ENCODE results near the gene ZNF423.
"Not testable (repeated sequence)": the region's sequence is repeated elsewhere in the genome, so short reads cannot be mapped to it uniquely, and the experiment has no call there.

Gene ZNF423

DNA sequence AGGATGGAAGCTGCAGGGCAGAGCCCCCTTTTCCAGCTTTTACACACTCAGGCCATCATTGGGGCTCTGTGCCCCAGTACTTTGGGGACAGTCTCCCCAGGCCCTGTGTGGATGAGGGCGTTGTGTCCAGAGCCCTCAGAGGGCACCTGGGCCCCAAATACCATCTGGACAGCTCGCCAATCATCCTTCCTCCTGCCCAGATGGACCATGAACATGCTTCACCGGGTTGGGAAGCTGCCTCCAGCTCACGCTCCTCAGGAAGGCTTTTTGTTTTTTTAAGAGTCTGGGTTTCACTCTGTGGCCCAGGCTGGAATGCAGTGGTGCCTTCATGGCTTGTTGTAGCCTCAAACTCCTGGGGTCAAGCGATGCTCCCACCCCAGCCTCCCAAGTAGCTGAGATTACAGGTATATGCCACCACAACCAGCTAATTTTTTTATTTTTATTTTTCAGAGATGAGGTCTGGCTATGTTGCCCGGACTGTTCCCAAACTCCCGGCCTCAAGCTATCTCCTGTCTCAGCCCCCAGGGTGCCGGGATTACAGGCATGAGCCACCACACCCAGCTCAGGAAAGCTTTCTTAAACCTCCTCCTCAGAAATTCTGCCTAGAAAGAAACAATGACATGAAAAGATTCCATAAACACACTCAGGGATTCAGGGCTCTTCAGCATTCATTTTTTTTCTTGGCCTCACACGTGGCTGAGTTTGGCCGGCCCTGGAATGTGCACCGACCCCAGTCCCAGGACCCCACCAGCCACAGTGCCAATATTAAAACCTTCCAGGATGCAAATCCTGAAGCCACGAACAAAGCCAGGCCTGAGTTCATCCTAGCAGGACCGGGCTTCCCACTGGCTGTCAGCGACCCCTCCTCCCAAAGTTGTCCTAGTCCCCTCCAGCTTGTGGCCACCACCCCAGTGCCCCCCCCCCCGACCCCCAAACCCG, 27.4 kb upstream of the ZNF423 start:
- TF ChIP-seq, protein P1, sequence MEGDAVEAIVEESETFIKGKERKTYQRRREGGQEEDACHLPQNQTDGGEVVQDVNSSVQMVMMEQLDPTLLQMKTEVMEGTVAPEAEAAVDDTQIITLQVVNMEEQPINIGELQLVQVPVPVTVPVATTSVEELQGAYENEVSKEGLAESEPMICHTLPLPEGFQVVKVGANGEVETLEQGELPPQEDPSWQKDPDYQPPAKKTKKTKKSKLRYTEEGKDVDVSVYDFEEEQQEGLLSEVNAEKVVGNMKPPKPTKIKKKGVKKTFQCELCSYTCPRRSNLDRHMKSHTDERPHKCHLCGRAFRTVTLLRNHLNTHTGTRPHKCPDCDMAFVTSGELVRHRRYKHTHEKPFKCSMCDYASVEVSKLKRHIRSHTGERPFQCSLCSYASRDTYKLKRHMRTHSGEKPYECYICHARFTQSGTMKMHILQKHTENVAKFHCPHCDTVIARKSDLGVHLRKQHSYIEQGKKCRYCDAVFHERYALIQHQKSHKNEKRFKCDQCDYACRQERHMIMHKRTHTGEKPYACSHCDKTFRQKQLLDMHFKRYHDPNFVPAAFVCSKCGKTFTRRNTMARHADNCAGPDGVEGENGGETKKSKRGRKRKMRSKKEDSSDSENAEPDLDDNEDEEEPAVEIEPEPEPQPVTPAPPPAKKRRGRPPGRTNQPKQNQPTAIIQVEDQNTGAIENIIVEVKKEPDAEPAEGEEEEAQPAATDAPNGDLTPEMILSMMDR (IDR thresholded peaks at IDR 0.05; ENCODE audit: borderline replicate concordance, control extremely low read depth, extremely low read depth, insufficient read depth, missing control alignments) = no peak
- in situ Hi-C loops (cut with MboI; ENCODE audit: low sequenced_read_pairs, unreplicated experiment) = no loop called here
- no peak for DNase-seq (ENCODE audit: low spot score)

DNA sequence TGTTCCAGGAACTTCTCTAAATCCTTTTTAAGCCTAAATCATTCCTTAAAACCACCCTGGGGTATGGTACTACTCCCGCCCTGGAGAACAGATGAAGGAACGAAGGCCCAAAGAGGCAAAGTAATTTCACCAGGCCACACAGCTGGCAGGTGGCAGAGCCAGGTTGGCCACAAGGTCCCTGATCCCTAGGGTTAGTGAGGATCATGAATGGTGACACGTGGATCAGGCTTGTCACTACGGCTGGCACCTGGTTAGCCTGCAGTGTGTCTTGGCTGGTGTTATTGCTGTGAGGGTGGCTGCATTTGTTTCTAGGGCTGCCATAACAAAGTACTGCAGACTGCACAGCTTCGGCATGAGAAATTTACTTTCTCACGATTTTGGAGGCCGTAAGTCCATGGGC, 26.0 kb upstream of the ZNF423 start:
- DNase-seq (ENCODE audit: low spot score) = no peak
- in situ Hi-C loops (cut with MboI; ENCODE audit: low sequenced_read_pairs, unreplicated experiment) = no loop called here

DNA sequence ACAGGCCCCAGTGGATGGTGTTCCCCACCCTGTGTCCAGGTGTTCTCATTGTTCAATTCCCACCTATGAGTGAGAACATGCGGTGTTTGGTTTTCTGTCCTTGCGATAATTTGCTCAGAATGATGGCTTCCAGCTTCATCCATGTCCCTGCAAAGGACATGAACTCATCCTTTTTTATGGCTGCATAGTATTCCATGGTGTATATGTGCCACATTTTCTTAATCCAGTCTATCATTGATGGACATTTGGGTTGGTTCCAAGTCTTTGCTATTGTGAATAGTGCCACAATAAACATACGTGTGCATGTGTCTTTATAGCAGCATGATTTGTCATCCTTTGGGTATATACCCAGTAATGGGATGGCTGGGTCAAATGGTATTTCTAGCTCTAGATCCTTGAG, 22.6 kb upstream of the ZNF423 start:
- DNase-seq (ENCODE audit: low spot score); in situ Hi-C loops (cut with MboI; ENCODE audit: low sequenced_read_pairs, unreplicated experiment): not testable (repeated sequence)

More for the DNA sequence above, 26.0 kb upstream of the ZNF423 start:
- TF ChIP-seq, protein P1 (IDR thresholded peaks at IDR 0.05; ENCODE audit: borderline replicate concordance, control extremely low read depth, extremely low read depth, insufficient read depth, missing control alignments) = no peak

DNA sequence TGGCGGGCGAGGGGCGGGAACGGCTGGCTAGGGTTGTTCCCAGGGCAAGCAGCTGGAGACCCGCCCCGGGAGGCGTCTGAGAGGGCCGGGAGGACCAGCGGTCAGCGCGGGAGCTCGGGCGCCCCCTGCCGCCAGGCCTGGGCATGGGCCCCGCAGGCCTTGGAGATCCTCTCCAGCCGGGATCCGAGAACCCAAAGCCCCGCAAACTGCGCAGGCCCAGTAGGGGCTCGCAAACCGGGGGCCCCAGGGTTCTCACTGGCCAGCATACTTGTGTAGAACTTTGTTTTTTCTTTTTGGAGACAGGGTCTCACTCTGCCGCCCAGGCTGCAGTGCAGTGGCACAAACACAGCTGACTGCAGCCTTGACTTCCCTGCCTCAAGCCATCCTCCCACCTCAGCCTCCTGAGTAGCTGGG, 20.8 kb upstream of the ZNF423 start:
- in situ Hi-C loops (cut with MboI; ENCODE audit: low sequenced_read_pairs, unreplicated experiment) = no loop called here
- DNase-seq (ENCODE audit: low spot score) = peak; percentile 85
- TF ChIP-seq, protein P1 (IDR thresholded peaks at IDR 0.05; ENCODE audit: borderline replicate concordance, control extremely low read depth, extremely low read depth, insufficient read depth, missing control alignments) = peak; percentile 60

DNA sequence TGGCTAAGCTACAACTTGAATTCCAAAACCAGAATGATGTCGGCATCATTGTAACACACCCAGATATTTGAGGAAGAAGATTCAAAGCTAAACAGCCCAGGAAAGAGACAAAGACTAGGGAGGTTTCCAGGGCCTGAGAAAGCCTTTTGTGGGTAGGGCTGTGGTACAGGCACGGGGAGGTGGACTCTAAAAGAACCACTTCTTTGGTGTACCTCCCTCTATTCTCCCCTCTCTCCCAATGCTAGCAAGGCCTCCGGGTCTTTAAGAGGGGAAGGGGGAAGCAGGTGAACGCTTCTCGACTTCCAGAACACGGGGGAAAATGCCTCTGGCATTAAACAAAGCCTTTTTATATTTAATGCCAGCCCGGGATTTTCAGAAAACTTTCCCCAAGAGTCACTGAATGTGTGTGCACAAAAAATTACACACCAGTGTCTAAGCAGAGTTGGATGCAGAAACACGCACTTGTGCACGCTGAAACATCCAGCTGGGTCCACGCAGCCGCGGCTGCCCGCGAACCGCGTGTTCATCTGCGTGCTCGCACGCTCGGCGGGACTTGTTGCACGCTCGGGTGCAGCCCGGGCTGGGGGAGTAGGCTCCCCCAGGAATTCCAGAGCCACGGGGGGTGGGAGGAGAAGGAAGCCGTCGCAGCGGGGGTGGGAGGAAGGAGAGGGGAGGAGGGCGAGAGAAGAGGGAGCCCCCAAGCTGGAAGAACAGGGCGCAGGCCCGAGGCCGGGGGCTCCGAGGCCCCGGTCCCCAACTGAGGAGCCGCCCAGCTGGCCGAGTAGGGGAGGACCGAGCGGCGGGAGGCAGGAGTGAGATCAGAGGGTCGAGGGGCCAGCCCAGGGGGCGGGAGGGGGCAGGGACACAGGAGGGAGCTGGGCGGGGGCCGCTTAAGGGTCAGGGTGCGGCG, 20.1 kb upstream of the ZNF423 start:
- no peak for DNase-seq (ENCODE audit: low spot score)
- TF ChIP-seq, protein P1 (IDR thresholded peaks at IDR 0.05; ENCODE audit: borderline replicate concordance, control extremely low read depth, extremely low read depth, insufficient read depth, missing control alignments) = no peak
- in situ Hi-C loops (cut with MboI; ENCODE audit: low sequenced_read_pairs, unreplicated experiment) = no loop called here

DNA sequence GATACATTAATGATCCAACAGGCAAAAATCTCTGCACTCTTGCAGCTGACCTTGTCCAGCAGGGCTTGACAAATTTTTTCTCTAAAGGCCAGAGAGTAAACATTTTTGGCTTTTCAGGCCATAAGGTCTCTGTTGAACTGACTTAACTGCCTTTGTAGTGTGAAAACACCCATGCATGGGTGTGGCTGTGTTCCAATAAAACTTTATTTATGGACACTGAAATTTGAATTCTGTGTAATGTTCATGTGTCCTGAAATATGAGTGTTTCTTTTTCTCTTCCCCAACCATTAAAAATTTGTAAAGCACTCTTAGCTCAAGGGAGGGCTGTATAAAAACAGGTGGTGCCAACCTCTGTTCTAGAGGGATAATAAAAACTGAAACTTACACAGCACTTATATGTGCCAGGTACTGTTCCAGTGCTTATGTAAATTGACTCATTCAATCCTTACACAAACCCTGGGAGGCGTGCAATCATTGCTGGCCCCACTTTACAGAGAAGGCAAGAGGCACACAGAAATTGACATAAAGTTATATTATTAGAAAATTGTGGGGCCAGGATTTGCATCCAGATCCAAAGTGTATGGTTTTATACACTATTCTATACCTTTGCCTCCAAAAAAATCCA, 18.8 kb upstream of the ZNF423 start:
- in situ Hi-C loops (cut with MboI; ENCODE audit: low sequenced_read_pairs, unreplicated experiment) = no loop called here
- DNase-seq (ENCODE audit: low spot score) = no peak
- TF ChIP-seq, protein P1 (IDR thresholded peaks at IDR 0.05; ENCODE audit: borderline replicate concordance, control extremely low read depth, extremely low read depth, insufficient read depth, missing control alignments) = no peak

DNA sequence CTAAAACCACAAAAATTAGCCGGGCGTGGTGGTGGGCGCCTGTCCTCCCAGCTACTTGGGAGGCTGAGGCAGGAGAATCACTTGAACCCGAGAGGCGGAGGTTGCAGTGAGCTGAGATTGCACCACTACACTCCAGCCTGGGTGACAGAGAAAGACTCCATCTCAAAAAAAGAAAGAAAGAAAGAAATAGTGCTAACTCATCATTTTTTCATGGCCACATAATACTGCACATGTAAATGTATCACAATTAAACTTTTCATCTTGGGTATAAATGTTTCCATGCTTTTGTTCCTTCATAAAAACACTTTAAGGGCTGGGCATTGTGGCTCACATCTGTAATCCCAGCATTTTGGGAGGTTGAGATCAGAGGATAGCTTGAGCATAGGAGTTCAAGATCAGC, 15.9 kb upstream of the ZNF423 start:
- in situ Hi-C loops (cut with MboI; ENCODE audit: low sequenced_read_pairs, unreplicated experiment) = not testable (repeated sequence)

More for the DNA sequence above, 15.9 kb upstream of the ZNF423 start:
- not testable (repeated sequence) for DNase-seq (ENCODE audit: low spot score)
